RWPE2 (cell line): ENCODE results near the gene ZFYVE19.

Source experiments
- ATAC-seq: fragments of 200-7000 bp; cut with Tn5 transposase; 3 replicates; pipeline ENCODE4 v1.9.1; 2021; ENCODE audit warnings: low read depth
- DNase-seq: peaks from one replicate; pipeline ENCODE4 v3.0.0-alpha.2; 2020; ENCODE audit warnings: low spot score
- H3K27ac ChIP-seq: fragments of 450-650 bp; 2 replicates; pipeline ENCODE4 v1.5.1; 2017; ENCODE audit warnings: mild to moderate bottlenecking; ENCODE audit not compliant: poor library complexity, severe bottlenecking
- H3K27me3 ChIP-seq: fragments of 250-450 bp; sonication (Bioruptor Pico); 2 replicates; pipeline ENCODE4 v1.5.1; 2021; ENCODE audit warnings: mild to moderate bottlenecking, moderate library complexity; ENCODE audit not compliant: insufficient read depth, poor library complexity, severe bottlenecking
- H3K36me3 ChIP-seq: fragments of 250-450 bp; sonication (Bioruptor Pico); 2 replicates; pipeline ENCODE4 v1.5.1; 2020; ENCODE audit warnings: low read depth, mild to moderate bottlenecking, moderate library complexity
- H3K4me1 ChIP-seq: fragments of 250-450 bp; sonication (Bioruptor Pico); 2 replicates; pipeline ENCODE4 v1.5.1; 2021; ENCODE audit warnings: mild to moderate bottlenecking, moderate library complexity; ENCODE audit not compliant: insufficient read depth, poor library complexity, severe bottlenecking
- H3K4me3 ChIP-seq: fragments of 250-450 bp; sonication (Bioruptor Pico); 2 replicates; pipeline ENCODE4 v1.5.1; 2021; ENCODE audit warnings: mild to moderate bottlenecking, moderate library complexity; ENCODE audit not compliant: severe bottlenecking
- H3K9me3 ChIP-seq: fragments of 250-450 bp; sonication (Bioruptor Pico); 2 replicates; pipeline ENCODE4 v1.5.1; 2021; ENCODE audit warnings: mild to moderate bottlenecking, moderate library complexity; ENCODE audit not compliant: severe bottlenecking
- TF ChIP-seq, protein P1 (sequence below): fragments of 450-650 bp; IDR thresholded peaks from one replicate; pipeline ENCODE4 v1.5.1; 2017; ENCODE audit warnings: mild to moderate bottlenecking, moderate library complexity; ENCODE audit not compliant: poor library complexity, severe bottlenecking

ZFYVE19 gene

DNA sequence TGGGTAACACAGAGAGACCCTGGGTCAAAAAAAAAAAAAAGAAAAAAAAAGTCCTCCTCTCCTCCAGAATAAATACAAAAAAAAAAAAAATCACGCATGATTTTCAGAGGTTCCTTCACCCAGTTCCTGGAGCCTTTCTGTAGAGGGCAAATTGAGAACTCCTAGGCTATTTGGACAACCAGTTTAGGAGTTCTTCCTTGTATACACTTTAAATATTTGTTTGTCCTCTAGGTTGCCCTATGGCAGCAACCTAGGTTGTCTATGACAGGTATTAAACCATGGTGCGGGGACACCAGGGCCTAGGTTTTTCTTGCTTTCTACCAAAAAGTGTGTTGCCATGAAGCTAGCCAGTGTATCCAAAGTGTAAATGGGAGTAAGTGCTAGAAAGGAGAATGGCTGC is 3.8 kb upstream of the ZFYVE19 start:
- H3K36me3 ChIP-seq = peaks cover 24% of the 10 kb centered on the region
- H3K9me3 ChIP-seq = no peaks in the 10 kb centered on the region
- no peak for DNase-seq
- H3K4me1 ChIP-seq = peaks cover 8% of the 10 kb centered on the region
- H3K27ac ChIP-seq = no peak overlapping the region
- H3K27me3 ChIP-seq = no peaks in the 10 kb centered on the region
- ATAC-seq = no peak
- TF ChIP-seq, protein P1, sequence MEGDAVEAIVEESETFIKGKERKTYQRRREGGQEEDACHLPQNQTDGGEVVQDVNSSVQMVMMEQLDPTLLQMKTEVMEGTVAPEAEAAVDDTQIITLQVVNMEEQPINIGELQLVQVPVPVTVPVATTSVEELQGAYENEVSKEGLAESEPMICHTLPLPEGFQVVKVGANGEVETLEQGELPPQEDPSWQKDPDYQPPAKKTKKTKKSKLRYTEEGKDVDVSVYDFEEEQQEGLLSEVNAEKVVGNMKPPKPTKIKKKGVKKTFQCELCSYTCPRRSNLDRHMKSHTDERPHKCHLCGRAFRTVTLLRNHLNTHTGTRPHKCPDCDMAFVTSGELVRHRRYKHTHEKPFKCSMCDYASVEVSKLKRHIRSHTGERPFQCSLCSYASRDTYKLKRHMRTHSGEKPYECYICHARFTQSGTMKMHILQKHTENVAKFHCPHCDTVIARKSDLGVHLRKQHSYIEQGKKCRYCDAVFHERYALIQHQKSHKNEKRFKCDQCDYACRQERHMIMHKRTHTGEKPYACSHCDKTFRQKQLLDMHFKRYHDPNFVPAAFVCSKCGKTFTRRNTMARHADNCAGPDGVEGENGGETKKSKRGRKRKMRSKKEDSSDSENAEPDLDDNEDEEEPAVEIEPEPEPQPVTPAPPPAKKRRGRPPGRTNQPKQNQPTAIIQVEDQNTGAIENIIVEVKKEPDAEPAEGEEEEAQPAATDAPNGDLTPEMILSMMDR = no peak
- no peak overlapping the region for H3K4me3 ChIP-seq

DNA sequence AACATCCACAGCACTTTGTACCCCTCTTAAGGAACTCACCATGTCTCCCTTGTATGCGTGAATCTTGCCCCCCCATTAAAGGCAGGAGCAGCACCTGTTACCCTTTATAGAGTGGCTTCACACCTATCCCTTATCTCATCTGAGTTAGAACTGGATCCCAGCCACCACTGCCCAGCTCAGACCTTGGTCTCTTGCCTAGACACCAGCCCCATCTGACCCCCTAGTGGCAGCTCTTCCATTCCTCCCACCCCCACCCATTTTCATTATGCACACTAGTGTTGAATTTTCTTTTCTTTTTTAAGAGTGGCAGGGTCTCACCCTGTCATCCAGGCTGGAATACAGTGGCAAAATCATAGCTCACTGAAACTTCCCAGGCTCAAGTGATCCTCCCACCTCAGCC is 3.2 kb upstream of the ZFYVE19 start:
- no peak for ATAC-seq

DNA sequence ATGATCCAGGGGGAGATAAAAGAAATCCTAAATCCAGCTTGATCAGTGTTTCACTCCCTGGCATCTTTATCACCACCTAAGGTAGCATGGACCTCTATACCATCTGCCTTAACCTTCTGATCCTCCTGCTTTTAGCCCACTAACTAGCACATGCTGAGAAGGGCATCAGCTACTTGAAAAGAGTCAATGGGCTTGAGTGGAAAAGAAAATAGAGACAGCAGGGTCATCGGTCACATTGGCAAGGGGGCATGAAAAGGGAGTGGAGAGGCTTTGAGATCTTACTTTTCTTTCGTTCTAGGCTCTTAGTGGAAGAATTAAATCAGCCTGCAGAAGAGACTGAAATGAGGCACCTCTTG is 239 bp upstream of the ZFYVE19 start:
- H3K27ac ChIP-seq = peak overlapping the region; percentile 76
- H3K27me3 ChIP-seq = no peaks in the 10 kb centered on the region
- H3K36me3 ChIP-seq = peaks cover 14% of the 10 kb centered on the region
- ATAC-seq = no peak
- DNase-seq = no peak
- no peaks in the 10 kb centered on the region for H3K9me3 ChIP-seq
- H3K4me1 ChIP-seq = peaks cover 5% of the 10 kb centered on the region
- TF ChIP-seq, protein P1 = no peak
- H3K4me3 ChIP-seq = peak overlapping the region; percentile 77

More for the DNA sequence above, 3.2 kb upstream of the ZFYVE19 start:
- Histone ChIP-seq H3K4me1 (peaks cover 6% of the 10 kb centered on the region), H3K36me3 (peaks cover 19% of the 10 kb centered on the region), H3K27me3 (no peaks in the 10 kb centered on the region), H3K27ac (no peak overlapping the region), H3K4me3 (no peak overlapping the region), H3K9me3 (no peaks in the 10 kb centered on the region)
- TF ChIP-seq, protein P1 = peak; percentile 10
- no peak for DNase-seq

DNA sequence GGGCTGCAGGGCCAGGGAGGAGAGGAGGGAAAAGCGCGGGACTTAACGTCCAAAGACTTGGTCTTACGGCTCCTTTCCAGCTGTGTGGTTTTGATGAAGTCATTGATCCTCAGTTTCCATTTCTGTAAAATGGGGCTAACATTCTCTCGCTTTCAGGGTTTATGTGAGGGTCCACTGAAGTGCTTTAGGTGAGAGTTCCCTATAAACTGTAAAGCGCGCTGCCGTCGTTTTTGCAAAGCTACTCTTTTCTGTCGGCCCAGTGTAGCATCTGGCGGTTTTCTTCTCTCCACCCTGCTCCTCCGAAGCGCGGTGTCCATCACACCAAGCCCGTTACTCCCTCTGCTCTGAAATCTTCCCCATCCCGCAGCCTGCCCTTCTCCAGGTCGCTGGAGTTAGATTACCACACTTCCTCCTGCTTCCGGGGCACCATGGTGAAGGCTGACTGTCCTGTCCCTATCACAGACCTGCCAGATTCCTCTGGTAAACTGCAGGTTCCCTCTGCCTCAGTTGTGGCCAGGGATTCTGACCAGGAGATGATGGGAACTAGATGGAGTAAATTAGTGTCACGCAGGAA is 1.1 kb downstream of the ZFYVE19 start:
- H3K4me1 ChIP-seq = peaks cover 5% of the 10 kb centered on the region
- ATAC-seq (no peak), DNase-seq (no peak)
- H3K27me3 ChIP-seq = no peaks in the 10 kb centered on the region
- H3K9me3 ChIP-seq = no peaks in the 10 kb centered on the region
- H3K4me3 ChIP-seq = peak overlapping the region; percentile 77
- TF ChIP-seq, protein P1 = no peak
- H3K27ac ChIP-seq = peak overlapping the region; percentile 76
- H3K36me3 ChIP-seq = peaks cover 20% of the 10 kb centered on the region

DNA sequence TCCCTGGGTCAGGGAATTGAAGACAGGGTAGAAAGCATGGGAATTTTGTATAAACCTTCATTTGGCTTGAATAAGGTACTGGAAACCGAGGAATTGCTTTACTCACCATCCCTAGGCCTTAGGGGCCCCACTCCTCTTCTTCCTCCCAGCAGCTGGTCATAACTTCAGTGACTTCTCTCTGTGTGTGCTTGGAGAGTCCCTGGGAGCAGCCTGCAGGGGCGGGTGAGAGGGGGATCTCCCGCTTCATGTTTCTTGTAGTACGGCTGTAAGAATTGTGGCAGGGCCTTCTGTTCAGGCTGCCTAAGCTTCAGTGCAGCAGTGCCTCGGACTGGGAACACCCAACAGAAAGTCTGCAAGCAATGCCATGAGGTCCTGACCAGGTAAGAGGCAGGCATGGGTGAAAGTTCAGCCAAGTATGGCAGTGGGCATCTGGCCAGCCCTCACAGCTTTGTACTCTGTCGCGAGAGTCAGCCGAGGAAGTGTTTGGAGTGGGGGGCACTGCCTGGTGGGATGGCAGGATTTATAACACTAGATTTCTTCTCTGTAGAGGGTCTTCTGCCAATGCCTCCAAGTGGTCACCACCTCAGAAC is 2.1 kb downstream of the ZFYVE19 start:
- TF ChIP-seq, protein P1 = no peak
- Histone ChIP-seq H3K4me3 (no peak overlapping the region), H3K27me3 (no peaks in the 10 kb centered on the region), H3K9me3 (no peaks in the 10 kb centered on the region), H3K27ac (peak overlapping the region; percentile 76), H3K4me1 (peaks cover 5% of the 10 kb centered on the region), H3K36me3 (peaks cover 27% of the 10 kb centered on the region)
- DNase-seq (no peak), ATAC-seq (no peak)
